Right lobe of liver (tissue), 4 donors: ENCODE results near the gene CIB2.

Experiments used
- CTCF ChIP-seq, 4 donors: fragments of 200-600 bp in 3 of 4; fragments of 450-650 bp in 1 of 4; IDR thresholded peaks; one replicate each; pipeline versions ENCODE4 v1.5.1 to v1.8.0; 2016 to 2022; ENCODE audit warnings: antibody characterized with exemption in 4 of 4, mild to moderate bottlenecking in 2 of 4
- POLR2A ChIP-seq: fragments of 450-650 bp; IDR thresholded peaks from one replicate; pipeline ENCODE4 v1.6.1; 2017; ENCODE audit warnings: antibody characterized with exemption, mild to moderate bottlenecking
- donor health status: DM: no; HTN: no; CAD: no.
- donor health status: DM: no; HTN: no; CAD: no.
- donor health status: DM: no; HTN: yes; CAD: no.

- no peak for TF ChIP-seq CTCF (IDR thresholded peaks at IDR 0.05)
- TF ChIP-seq POLR2A, result no peak
These were observed 63.7 kb downstream of the CIB2 start for GRCh38 chr15:78067328-78068228.
